Stimulated activated CD8-positive, alpha-beta memory T cell treated with anti-CD3 and anti-CD28 coated beads, Interleukin-12 subunit alpha, Interleukin-12 subunit beta, amount 100 ng/mL, for 24 hours (primary cell): Measurements from ENCODE around the gene JAKMIP2.

Experiments
- DNase-seq: peaks from one replicate; pipeline ENCODE4 v3.0.0-alpha.2; 2020; ENCODE audit errors: extremely low read depth

JAKMIP2 gene

GRCh38 chr5:147788023-147788422, 5.5 kb upstream of the JAKMIP2 start:
- no peak for DNase-seq

GRCh38 chr5:147786142-147786541, 3.6 kb upstream of the JAKMIP2 start:
- DNase-seq: no peak

- DNase-seq: no peak
Measured at GRCh38 chr5:147784146-147784987, 1.8 kb upstream of the JAKMIP2 start.

- no peak for DNase-seq
Measured at GRCh38 chr5:147780924-147781573, 1.5 kb downstream of the JAKMIP2 start.

- DNase-seq: no peak
Measured at GRCh38 chr5:147779694-147780093, 2.8 kb downstream of the JAKMIP2 start.

- no peak for DNase-seq
Measured at GRCh38 chr5:147776989-147777388, 5.5 kb downstream of the JAKMIP2 start.

- no peak for DNase-seq
Measured at GRCh38 chr5:147773587-147773986, 8.9 kb downstream of the JAKMIP2 start.

GRCh38 chr5:147773139-147773538, 9.4 kb downstream of the JAKMIP2 start:
- no peak for DNase-seq

GRCh38 chr5:147767048-147767447, 15.5 kb downstream of the JAKMIP2 start:
- DNase-seq: no peak

GRCh38 chr5:147763791-147764525, 18.6 kb downstream of the JAKMIP2 start:
- no peak for DNase-seq

- no peak for DNase-seq
Measured at GRCh38 chr5:147760086-147760875, 22.2 kb downstream of the JAKMIP2 start.

- no peak for DNase-seq
Measured at GRCh38 chr5:147759441-147759840, 23.1 kb downstream of the JAKMIP2 start.

GRCh38 chr5:147756566-147756965, 26.0 kb downstream of the JAKMIP2 start:
- no peak for DNase-seq

- no peak for DNase-seq
Measured at GRCh38 chr5:147754372-147755122, 28.0 kb downstream of the JAKMIP2 start.

- no peak for DNase-seq
Measured at GRCh38 chr5:147753765-147754164, 28.8 kb downstream of the JAKMIP2 start.

GRCh38 chr5:147752666-147753290, 29.8 kb downstream of the JAKMIP2 start:
- no peak for DNase-seq

GRCh38 chr5:147752033-147752432, 30.5 kb downstream of the JAKMIP2 start:
- no peak for DNase-seq

- no peak for DNase-seq
Measured at GRCh38 chr5:147751156-147751830, 31.2 kb downstream of the JAKMIP2 start.

GRCh38 chr5:147750065-147750464, 32.5 kb downstream of the JAKMIP2 start:
- no peak for DNase-seq

- no peak for DNase-seq
Measured at GRCh38 chr5:147748590-147748989, 33.9 kb downstream of the JAKMIP2 start.
